ENCODE data around the gene CDC5L.

The CDC5L gene

GRCh38 chr6:44470115-44470464 is 82.6 kb downstream of the CDC5L start:
- in situ Hi-C loops (cut with HindIII; ENCODE audit: low pct_unique_long_range_greater_than_20kb, low sequenced_read_pairs) = no loop called here
- DNase-seq (ENCODE audit: low read depth in 1 of 2, low spot score in 1 of 2) = no peak
- no peak for TF ChIP-seq JUND (IDR thresholded peaks at IDR 0.05; ENCODE audit: low read depth)

- no peak for TF ChIP-seq JUND (IDR thresholded peaks at IDR 0.05; ENCODE audit: low read depth)
- DNase-seq (ENCODE audit: low read depth in 1 of 2, low spot score in 1 of 2) = no peak
- in situ Hi-C loops (cut with HindIII; ENCODE audit: low pct_unique_long_range_greater_than_20kb, low sequenced_read_pairs) = no loop called here
Observed at GRCh38 chr6:44470746-44471145, 83.2 kb downstream of the CDC5L start.

- in situ Hi-C loops (cut with HindIII; ENCODE audit: low pct_unique_long_range_greater_than_20kb, low sequenced_read_pairs) = no loop called here
- DNase-seq (ENCODE audit: low read depth in 1 of 2, low spot score in 1 of 2) = no peak
- no peak for TF ChIP-seq JUND (IDR thresholded peaks at IDR 0.05; ENCODE audit: low read depth)
Observed at GRCh38 chr6:44471271-44471981, 83.9 kb downstream of the CDC5L start.

GRCh38 chr6:44472250-44472945 is 84.9 kb downstream of the CDC5L start:
- TF ChIP-seq JUND (IDR thresholded peaks at IDR 0.05; ENCODE audit: low read depth) = no peak
- in situ Hi-C loops (cut with HindIII; ENCODE audit: low pct_unique_long_range_greater_than_20kb, low sequenced_read_pairs) = no loop called here
- DNase-seq (ENCODE audit: low read depth in 1 of 2, low spot score in 1 of 2) = no peak

GRCh38 chr6:44473393-44474189 is 86.1 kb downstream of the CDC5L start:
- in situ Hi-C loops (cut with HindIII; ENCODE audit: low pct_unique_long_range_greater_than_20kb, low sequenced_read_pairs) = no loop called here
- no peak for TF ChIP-seq JUND (IDR thresholded peaks at IDR 0.05; ENCODE audit: low read depth)
- no peak for DNase-seq (ENCODE audit: low read depth in 1 of 2, low spot score in 1 of 2)

GRCh38 chr6:44474190-44474631 is 86.7 kb downstream of the CDC5L start:
- DNase-seq (ENCODE audit: low read depth in 1 of 2, low spot score in 1 of 2) = no peak
- in situ Hi-C loops (cut with HindIII; ENCODE audit: low pct_unique_long_range_greater_than_20kb, low sequenced_read_pairs) = no loop called here
- no peak for TF ChIP-seq JUND (IDR thresholded peaks at IDR 0.05; ENCODE audit: low read depth)

- in situ Hi-C loops (cut with HindIII; ENCODE audit: low pct_unique_long_range_greater_than_20kb, low sequenced_read_pairs) = no loop called here
- no peak for TF ChIP-seq JUND (IDR thresholded peaks at IDR 0.05; ENCODE audit: low read depth)
- DNase-seq (ENCODE audit: low read depth in 1 of 2, low spot score in 1 of 2) = no peak
Observed at GRCh38 chr6:44474643-44475042, 87.1 kb downstream of the CDC5L start.

- in situ Hi-C loops (cut with HindIII; ENCODE audit: low pct_unique_long_range_greater_than_20kb, low sequenced_read_pairs) = no loop called here
- no peak for TF ChIP-seq JUND (IDR thresholded peaks at IDR 0.05; ENCODE audit: low read depth)
Observed at GRCh38 chr6:44475417-44475778, 87.9 kb downstream of the CDC5L start.

GRCh38 chr6:44475779-44476434 is 88.4 kb downstream of the CDC5L start:
- TF ChIP-seq JUND (IDR thresholded peaks at IDR 0.05; ENCODE audit: low read depth) = no peak
- DNase-seq (ENCODE audit: low read depth in 1 of 2, low spot score in 1 of 2) = peak; percentile 83 to 94
- in situ Hi-C loops (cut with HindIII; ENCODE audit: low pct_unique_long_range_greater_than_20kb, low sequenced_read_pairs) = no loop called here

More at GRCh38 chr6:44475417-44475778, 87.9 kb downstream of the CDC5L start:
- no peak for DNase-seq (ENCODE audit: low read depth in 1 of 2, low spot score in 1 of 2)

GRCh38 chr6:44476849-44477248 is 89.3 kb downstream of the CDC5L start:
- DNase-seq (ENCODE audit: low read depth in 1 of 2, low spot score in 1 of 2) = no peak
- in situ Hi-C loops (cut with HindIII; ENCODE audit: low pct_unique_long_range_greater_than_20kb, low sequenced_read_pairs) = no loop called here
- no peak for TF ChIP-seq JUND (IDR thresholded peaks at IDR 0.05; ENCODE audit: low read depth)

GRCh38 chr6:44477293-44477894 is 89.9 kb downstream of the CDC5L start:
- in situ Hi-C loops (cut with HindIII; ENCODE audit: low pct_unique_long_range_greater_than_20kb, low sequenced_read_pairs) = no loop called here
- no peak for TF ChIP-seq JUND (IDR thresholded peaks at IDR 0.05; ENCODE audit: low read depth)
- DNase-seq (ENCODE audit: low read depth in 1 of 2, low spot score in 1 of 2) = no peak

GRCh38 chr6:44478158-44478557 is 90.7 kb downstream of the CDC5L start:
- in situ Hi-C loops (cut with HindIII; ENCODE audit: low pct_unique_long_range_greater_than_20kb, low sequenced_read_pairs) = no loop called here
- TF ChIP-seq JUND (IDR thresholded peaks at IDR 0.05; ENCODE audit: low read depth) = no peak
- no peak for DNase-seq (ENCODE audit: low read depth in 1 of 2, low spot score in 1 of 2)
